Stimulated activated CD4-positive, alpha-beta T cell treated with anti-CD3 and anti-CD28 coated beads, Interleukin-4, amount 100 ng/mL, for 4 hours (primary cell): Measurements from ENCODE around the gene ADGRE3.
"Not testable (repeated sequence)": the region's sequence is repeated elsewhere in the genome, so short reads cannot be mapped to it uniquely, and the experiment has no call there.

Source experiments
- DNase-seq, 2 experiments: peaks; one replicate each; pipeline ENCODE4 v3.0.0-alpha.2; 2020

Gene ADGRE3

DNA sequence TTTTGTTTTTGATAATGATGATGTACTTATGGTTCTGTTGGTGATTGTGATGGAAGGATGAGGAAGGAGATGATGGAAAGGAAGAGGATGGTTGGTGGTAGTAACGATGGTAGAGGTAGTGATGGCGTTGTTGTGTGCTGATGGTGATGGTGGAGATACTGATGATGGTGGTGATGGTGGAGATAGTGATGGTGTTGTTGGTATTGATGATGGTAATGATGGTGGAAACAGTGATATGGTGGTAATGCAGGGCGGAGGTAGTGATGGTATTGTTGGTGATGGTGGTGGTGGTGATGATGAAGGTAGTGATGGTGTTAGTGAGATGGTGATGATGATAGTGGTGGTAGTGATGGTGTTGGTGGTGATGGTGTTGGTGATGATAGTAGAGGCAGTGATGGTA is 79.1 kb downstream of the ADGRE3 start:
- no peak for DNase-seq

- DNase-seq, result peak in 1 of 2 experiments; percentile 27
Measured at GRCh38 chr19:14589433-14589832, 85.2 kb downstream of the ADGRE3 start.

GRCh38 chr19:14585187-14585586 is 89.5 kb downstream of the ADGRE3 start:
- DNase-seq, result peak in 1 of 2 experiments; percentile 48

DNA sequence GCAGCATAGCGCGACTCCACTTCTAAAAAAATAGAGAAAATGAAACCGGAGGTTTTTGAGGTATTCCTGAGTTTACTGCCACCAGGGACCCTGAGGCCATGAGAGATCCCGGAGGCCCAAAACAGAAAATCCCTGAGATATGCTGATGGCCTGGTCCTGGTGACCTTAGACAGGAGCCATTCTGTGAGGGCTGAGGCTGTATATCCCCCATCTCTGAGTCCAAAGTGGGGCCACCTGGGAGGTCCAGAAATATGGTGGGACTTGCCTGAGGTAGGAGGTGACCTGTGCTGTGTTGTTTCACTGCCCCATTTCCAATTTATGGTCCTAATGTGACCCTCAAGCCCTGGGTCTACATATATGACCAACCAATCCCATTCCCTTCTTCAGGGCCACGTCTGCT is 90.3 kb downstream of the ADGRE3 start:
- not testable (repeated sequence) for DNase-seq

DNA sequence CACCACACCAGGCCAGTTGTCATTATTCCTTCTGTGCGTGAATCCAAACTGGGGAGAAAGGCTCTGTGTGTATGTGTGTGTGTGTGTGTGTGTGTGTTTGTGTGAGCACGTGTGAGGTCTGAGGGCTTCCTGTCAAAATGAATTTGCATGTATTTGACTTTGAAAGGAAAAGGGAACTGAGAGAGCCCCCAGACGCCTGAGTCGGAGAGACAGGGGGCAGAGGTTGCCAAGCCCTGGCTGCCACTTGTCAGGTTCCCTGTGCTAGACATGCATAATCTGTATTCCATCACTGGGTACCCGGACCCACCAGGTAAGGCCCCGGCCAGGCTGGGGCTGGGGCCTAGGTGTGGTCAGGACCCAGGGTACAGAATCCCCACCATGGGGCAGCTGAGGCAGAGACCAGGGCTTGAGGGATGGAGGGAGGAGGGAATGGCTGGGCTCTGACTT is 91.7 kb downstream of the ADGRE3 start, which contains the start of gene CLEC17A:
Gene CLEC17A, plus strand, starts transcription at position 191 of the 447 bp plus-strand sequence. Its CDS starts 77 bp downstream, at position 268.
- DNase-seq, result no peak

DNA sequence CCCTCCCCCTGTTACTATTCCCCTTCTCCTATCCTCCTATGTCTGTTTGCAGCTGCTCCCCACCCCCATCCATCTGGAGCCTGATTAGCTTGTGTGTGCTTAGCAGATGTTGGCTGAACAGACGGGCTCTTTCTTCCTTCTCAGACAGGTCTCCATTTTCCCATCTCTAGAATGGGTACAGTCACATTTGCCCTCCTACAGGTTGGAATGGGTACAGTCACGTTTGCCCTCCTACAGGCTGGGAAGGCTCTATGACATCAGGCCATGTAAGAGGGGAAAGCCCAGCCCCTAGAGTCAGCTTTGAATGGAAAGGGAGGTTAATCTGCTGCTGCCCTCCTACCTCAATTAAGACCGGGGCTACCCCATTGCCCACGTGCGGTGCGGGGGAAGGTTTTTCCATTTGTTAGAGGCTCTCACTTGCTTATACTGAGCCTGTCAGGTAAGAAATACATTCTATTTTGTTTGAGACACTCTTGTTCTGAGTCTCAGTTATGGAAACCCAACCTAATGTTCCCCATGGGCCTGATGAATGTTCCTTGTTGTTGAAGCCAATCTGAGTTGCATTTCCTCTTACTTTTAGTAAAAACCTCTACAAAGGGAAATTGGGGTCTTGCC is 93.9 kb downstream of the ADGRE3 start:
- peak; percentile 54 to 58 for DNase-seq

- no peak for DNase-seq
Measured at GRCh38 chr19:14577885-14578427, 96.7 kb downstream of the ADGRE3 start.

DNA sequence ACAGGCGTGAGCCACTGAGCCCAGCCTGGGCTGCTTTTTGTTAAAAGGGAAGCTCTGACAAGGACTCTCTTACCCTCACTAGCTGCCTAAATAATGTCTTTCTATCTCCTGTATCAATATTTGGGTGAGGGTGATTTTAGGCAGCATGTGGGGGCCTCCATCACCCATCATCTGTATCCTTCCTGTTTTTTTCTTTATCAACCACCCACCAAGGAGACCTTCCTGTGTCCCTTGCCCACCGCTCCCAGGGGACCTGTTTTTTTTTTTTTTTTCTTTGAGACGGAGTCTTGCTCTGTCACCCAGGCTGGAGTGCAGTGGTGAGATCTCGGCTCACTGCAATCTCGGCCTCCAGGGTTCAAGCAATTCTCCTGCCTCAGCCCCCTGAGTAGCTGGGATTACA is 97.4 kb downstream of the ADGRE3 start:
- no peak for DNase-seq

DNA sequence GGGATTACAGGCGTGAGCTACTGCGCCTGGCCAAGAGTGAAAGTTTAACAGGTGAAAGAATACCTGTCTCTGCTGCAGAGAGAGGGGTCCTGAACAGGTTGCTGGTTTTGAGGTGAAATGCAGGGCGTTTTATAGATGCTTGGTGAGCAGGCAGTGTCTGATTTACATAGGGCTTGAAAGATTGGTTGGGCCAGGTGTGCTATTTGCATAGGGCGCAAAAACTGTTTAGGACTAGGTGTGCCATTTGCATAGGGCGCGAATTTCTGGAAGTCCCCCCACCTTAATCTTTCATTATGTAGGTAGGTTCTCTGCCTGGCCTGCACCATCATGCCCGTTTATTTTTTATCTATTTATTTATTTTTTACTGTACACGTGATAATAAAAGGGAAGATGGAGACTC is 98.3 kb downstream of the ADGRE3 start:
- DNase-seq, result no peak

GRCh38 chr19:14575428-14575980 is 99.1 kb downstream of the ADGRE3 start:
- no peak for DNase-seq

DNA sequence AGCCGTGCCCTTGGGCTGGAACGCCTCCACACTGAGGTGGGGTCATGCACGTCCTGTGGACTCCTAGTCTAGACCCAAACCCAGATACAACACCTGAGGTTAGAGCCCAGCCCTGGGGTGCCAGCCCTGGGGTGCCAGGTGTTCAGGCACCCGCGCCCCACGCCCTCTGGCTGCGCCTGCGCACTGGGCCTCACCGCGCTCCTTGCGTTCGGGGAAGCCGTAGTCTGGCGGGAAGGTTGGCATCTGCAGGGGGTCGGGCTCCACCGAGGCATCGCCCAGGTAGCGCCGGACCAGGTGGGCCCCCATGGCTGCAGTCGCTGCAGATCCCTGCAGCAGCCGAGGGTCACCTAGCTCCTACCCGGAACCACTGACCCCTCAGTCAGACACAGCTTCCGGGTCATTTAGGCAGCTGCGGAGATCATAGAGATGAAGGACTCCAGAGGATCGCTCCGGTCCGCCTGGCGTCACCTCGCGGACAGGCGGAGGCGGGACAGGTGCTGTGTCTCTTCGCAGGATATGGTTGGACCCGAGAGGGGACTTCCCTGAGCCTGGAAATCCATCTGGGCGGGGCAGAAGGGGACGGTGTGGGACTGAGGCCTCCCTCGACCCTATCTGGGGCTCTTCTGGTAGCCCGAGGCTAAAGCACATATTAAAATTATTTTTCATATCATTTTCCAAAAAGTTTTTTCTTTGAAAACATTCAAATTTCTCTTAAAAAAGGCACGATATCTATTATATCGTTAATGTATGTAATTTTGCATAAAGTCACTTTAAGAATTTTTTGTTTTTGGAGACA is 102.8 kb downstream of the ADGRE3 start, which contains the start of gene NDUFB7:
Gene NDUFB7, minus strand, starts transcription at position 372 of the 796 bp plus-strand sequence. Its CDS starts 66 bp downstream, at position 306.
- DNase-seq, result peak; percentile 80 to 91

GRCh38 chr19:14570864-14571527 is 103.6 kb downstream of the ADGRE3 start:
- no peak for DNase-seq
